Breast epithelium (tissue), 4 donors: ENCODE measurements around the gene FGF21. TPM values are rescaled to one million over a fixed set of nuclear protein-coding genes. Genes with fewer than 3 reads are reported as not detected.
"Not testable (repeated sequence)": the region's sequence is repeated elsewhere in the genome, so short reads cannot be mapped to it uniquely, and the experiment has no call there.

Experiments used
- DNase-seq, 2 donors: peaks; one replicate each; pipeline ENCODE4 v3.0.0-alpha.2; 2019; ENCODE audit warnings: low spot score in 2 of 2
- H3K27ac ChIP-seq, 2 donors: fragments of 200-600 bp; sonication (generic) in 1 of 2; one replicate each; pipeline ENCODE4 v1.5.1; 2016 to 2019; ENCODE audit warnings: mild to moderate bottlenecking in 1 of 2
- H3K27me3 ChIP-seq, 2 donors: fragments of 200-600 bp; sonication (generic) in 1 of 2; one replicate each; pipeline versions ENCODE4 v1.5.1 to v1.6.0; 2017 to 2019; ENCODE audit warnings: control low read depth in 1 of 2, mild to moderate bottlenecking in 1 of 2
- H3K36me3 ChIP-seq: fragments of 200-600 bp; one replicate; pipeline ENCODE4 v1.5.1; 2019
- H3K4me1 ChIP-seq, 2 donors: fragments of 200-600 bp; sonication (generic); one replicate each; pipeline ENCODE4 v1.5.1; 2016 to 2019; ENCODE audit warnings: control low read depth in 1 of 2
- H3K4me3 ChIP-seq, 3 donors: fragments of 200-600 bp; sonication (generic); 1 replicate in 2 of 3; 2 replicates in 1 of 3; pipeline ENCODE4 v1.5.1; 2016 to 2019; ENCODE audit warnings: mild to moderate bottlenecking in 3 of 3, moderate library complexity in 2 of 3
- H3K9me3 ChIP-seq, 2 donors: fragments of 200-600 bp; sonication (generic) in 1 of 2; one replicate each; pipeline ENCODE4 v1.5.1; 2016 to 2019; ENCODE audit warnings: control low read depth in 1 of 2
- CTCF ChIP-seq, 3 donors: fragments of 450-650 bp; IDR thresholded peaks; one replicate each; pipeline ENCODE4 v1.5.1; 2016 to 2017; ENCODE audit warnings: antibody characterized with exemption in 3 of 3, mild to moderate bottlenecking in 3 of 3, moderate library complexity in 3 of 3
- POLR2A ChIP-seq: fragments of 450-650 bp; IDR thresholded peaks from one replicate; pipeline ENCODE4 v1.6.1; 2016; ENCODE audit warnings: antibody characterized with exemption, mild to moderate bottlenecking, moderate library complexity
- POLR2AphosphoS5 ChIP-seq, 3 donors: sonication (generic); formaldehyde crosslinking; IDR thresholded peaks; one replicate each; pipeline ENCODE4 v1.6.1; 2017; ENCODE audit warnings: antibody characterized with exemption in 3 of 3
- intact Hi-C: fragments of 100-400 bp; cut with DNase I; formaldehyde crosslinking; loops from one replicate; pipeline ENCODE4 v1.15.1; 2023; ENCODE audit warnings: low total_unique reads
- total RNA-seq, 3 donors: library from RNA; depleted of rRNA; stranded (reverse); fragments of >200 nt; gene quantifications; one replicate each; pipeline ENCODE4 v1.1.0, GENCODE V29; 2016

The FGF21 gene
- total RNA-seq, 3 donors from 2014 or later: not detected

DNA sequence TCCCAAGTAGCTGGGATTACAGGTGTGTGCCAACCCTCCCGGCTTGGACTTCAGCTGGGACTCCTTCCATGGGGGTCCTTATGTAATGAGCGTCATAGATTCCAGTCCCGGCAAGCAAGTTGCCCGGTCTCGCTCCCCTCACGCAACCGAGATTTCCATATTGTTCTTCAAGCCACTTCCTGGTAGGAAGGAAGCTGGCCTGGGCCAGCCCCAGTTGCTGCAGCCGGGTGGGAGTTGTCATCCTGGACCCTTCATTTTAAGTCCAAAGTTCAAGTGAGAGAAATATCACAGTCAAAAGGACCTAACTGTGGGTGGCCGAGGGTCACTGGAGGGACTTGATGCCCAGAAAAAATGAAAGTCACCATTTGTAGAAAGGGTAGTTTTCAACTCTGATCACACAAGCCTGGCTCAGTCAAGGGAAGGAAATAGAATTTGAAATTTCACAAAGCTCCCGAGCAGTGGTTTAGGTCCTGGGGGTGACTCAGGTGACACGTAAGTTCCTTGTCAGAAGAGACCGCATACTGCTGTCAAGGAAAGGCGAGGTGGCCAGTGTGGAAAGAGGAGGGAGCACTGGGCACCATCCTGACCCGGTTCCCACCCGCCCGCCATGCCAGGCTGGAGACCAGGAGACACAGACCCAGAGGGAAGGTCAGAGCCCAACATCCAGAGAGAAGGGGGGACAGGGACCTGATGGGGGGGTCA, 5.3 kb downstream of the FGF21 start:
- Histone ChIP-seq H3K27ac (peak overlapping the region in 1 of 2 donors; percentile 58), H3K27me3 (no peaks in the 10 kb centered on the region), H3K9me3 (no peaks in the 10 kb centered on the region), H3K4me1 (no peaks in the 10 kb centered on the region), H3K36me3 (no peaks in the 10 kb centered on the region), H3K4me3 (no peak overlapping the region)
- no peak for DNase-seq
- no peak for TF ChIP-seq POLR2A
- intact Hi-C loops: no loop called here

- DNase-seq, H3K4me1 ChIP-seq, H3K36me3 ChIP-seq, H3K27ac ChIP-seq, H3K9me3 ChIP-seq, H3K4me3 ChIP-seq, H3K27me3 ChIP-seq, intact Hi-C loops: not testable (repeated sequence)
Observed at GRCh38 chr19:48765816-48766215, 10.5 kb downstream of the FGF21 start.

DNA sequence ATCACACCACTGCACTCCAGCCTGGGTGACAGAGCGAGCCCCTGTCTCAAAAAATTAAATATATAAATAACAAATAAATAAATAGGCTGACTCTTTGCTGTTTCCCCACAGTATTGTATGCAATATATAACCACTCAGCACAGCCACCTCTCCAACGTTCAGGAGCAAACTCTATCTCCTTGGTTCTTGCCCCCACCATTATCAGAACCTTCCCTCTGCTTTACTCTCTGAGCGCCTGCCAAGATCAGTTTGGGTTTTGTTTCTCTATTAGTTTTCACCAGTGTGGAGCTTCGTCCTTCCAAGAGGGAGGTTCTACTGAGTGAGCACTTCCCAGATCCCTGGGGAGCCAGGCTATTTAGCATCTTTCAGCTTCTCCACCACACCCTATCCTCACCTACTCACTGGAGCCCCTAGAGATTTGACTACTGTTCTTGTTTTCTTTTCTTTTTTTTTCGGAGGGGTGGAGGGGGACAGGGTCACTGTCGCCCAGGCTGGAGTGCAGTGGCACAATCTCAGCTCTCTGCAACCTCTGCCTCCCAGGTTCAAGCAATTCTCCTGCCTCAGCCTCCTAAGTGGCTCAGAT, 12.9 kb downstream of the FGF21 start:
- intact Hi-C loops, H3K9me3 ChIP-seq, H3K4me3 ChIP-seq, H3K36me3 ChIP-seq, DNase-seq, H3K27me3 ChIP-seq, H3K27ac ChIP-seq, H3K4me1 ChIP-seq: not testable (repeated sequence)

DNA sequence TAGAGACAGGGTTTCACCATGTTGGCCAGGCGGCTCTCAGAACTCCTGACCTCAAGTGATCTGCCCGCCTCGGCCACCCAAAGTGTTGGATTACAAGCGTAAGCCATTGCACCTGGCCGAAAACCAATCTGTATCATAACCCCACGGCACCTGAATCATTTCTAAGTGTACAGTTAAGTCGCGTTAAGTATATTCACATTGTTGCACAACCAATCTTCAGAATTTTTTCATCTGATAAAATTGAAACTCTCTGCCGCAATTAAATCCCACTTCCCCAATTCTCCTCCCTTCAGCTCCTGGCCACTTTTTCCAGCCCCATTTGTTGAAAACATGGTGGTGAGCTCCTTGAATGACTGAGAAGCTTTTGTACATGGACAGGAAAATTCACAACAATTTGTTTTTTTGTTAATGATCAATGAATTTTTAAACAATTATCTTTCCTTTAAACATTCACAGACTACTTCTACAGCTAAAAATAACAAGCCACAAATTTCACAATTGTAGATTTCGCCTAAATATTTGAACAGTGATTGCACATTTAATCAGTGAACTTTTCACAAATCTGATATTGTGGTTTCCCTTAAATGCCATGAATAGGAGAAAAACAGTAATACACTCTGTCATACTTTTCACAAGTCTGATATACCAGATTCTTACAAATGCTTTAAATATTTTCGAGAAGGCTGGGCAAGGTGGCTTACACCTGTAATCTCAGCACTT, 13.8 kb downstream of the FGF21 start:
- H3K36me3 ChIP-seq: no peaks in the 10 kb centered on the region
- no peak overlapping the region for H3K4me3 ChIP-seq
- no peak for TF ChIP-seq CTCF (IDR thresholded peaks at IDR 0.05)
- no peak for TF ChIP-seq POLR2AphosphoS5 (IDR thresholded peaks at IDR 0.05)
- TF ChIP-seq POLR2A: no peak
- H3K9me3 ChIP-seq: no peaks in the 10 kb centered on the region
- no peak for DNase-seq
- intact Hi-C loops: no loop called here
- no peaks in the 10 kb centered on the region for H3K27me3 ChIP-seq
- H3K4me1 ChIP-seq: no peaks in the 10 kb centered on the region
- H3K27ac ChIP-seq: no peak overlapping the region

- DNase-seq: no peak
- no peak overlapping the region for H3K4me3 ChIP-seq
- no peaks in the 10 kb centered on the region for H3K36me3 ChIP-seq
- no peak overlapping the region for H3K27ac ChIP-seq
- H3K4me1 ChIP-seq: no peaks in the 10 kb centered on the region
- H3K9me3 ChIP-seq: no peaks in the 10 kb centered on the region
- H3K27me3 ChIP-seq: no peaks in the 10 kb centered on the region
- intact Hi-C loops: no loop called here
- TF ChIP-seq CTCF (IDR thresholded peaks at IDR 0.05): no peak
- TF ChIP-seq POLR2A: no peak
- no peak for TF ChIP-seq POLR2AphosphoS5 (IDR thresholded peaks at IDR 0.05)
Observed at GRCh38 chr19:48770266-48770665, 14.9 kb downstream of the FGF21 start.

GRCh38 chr19:48770734-48771472, 15.6 kb downstream of the FGF21 start:
- Histone ChIP-seq H3K27me3 (no peaks in the 10 kb centered on the region), H3K4me1 (no peaks in the 10 kb centered on the region), H3K4me3 (no peak overlapping the region), H3K9me3 (no peaks in the 10 kb centered on the region), H3K27ac (no peak overlapping the region), H3K36me3 (no peaks in the 10 kb centered on the region)
- no peak for DNase-seq
- no peak for TF ChIP-seq POLR2A
- no peak for TF ChIP-seq POLR2AphosphoS5 (IDR thresholded peaks at IDR 0.05)
- no peak for TF ChIP-seq CTCF (IDR thresholded peaks at IDR 0.05)
- intact Hi-C loops: no loop called here
